GM19351 (cell line): Measurements from ENCODE around the gene FH.
A peak's percentile ranks its signal among the peaks of the same experiment; 100 is the strongest.

Source experiments
- ATAC-seq: cut with Tn5 transposase; IDR thresholded peaks from one replicate; pipeline ENCODE4 v1.9.1; 2021; ENCODE audit warnings: mild to moderate bottlenecking, moderate library complexity; ENCODE audit not compliant: unreplicated experiment

FH gene

GRCh38 chr1:241525026-241525425, 5.5 kb upstream of the FH start:
- ATAC-seq, result no peak

- ATAC-seq, result no peak
Observed at GRCh38 chr1:241521718-241522117, 2.2 kb upstream of the FH start.

GRCh38 chr1:241520080-241520465, 518 bp upstream of the FH start:
- no peak for ATAC-seq

- peak; percentile 33 for ATAC-seq
Observed at GRCh38 chr1:241518476-241519307, 863 bp downstream of the FH start.

GRCh38 chr1:241513378-241513777, 6.2 kb downstream of the FH start:
- no peak for ATAC-seq

GRCh38 chr1:241507189-241507863, 12.2 kb downstream of the FH start:
- no peak for ATAC-seq

- no peak for ATAC-seq
Observed at GRCh38 chr1:241503444-241503843, 16.1 kb downstream of the FH start.

GRCh38 chr1:241499910-241500309, 19.6 kb downstream of the FH start:
- ATAC-seq, result peak; percentile 50

- ATAC-seq, result no peak
Observed at GRCh38 chr1:241495741-241496140, 23.8 kb downstream of the FH start.

- ATAC-seq, result no peak
Observed at GRCh38 chr1:241488739-241489138, 30.8 kb downstream of the FH start.

- peak; percentile 77 for ATAC-seq
Observed at GRCh38 chr1:241485554-241485992, 34.0 kb downstream of the FH start.

- peak; percentile 67 for ATAC-seq
Observed at GRCh38 chr1:241485145-241485544, 34.4 kb downstream of the FH start.

- ATAC-seq, result no peak
Observed at GRCh38 chr1:241482761-241483250, 36.7 kb downstream of the FH start.

- no peak for ATAC-seq
Observed at GRCh38 chr1:241479294-241479693, 40.3 kb downstream of the FH start.

GRCh38 chr1:241475671-241476070, 43.9 kb downstream of the FH start:
- ATAC-seq, result no peak

GRCh38 chr1:241473026-241473425, 46.5 kb downstream of the FH start:
- no peak for ATAC-seq

GRCh38 chr1:241470908-241471590, 48.5 kb downstream of the FH start:
- ATAC-seq, result no peak

GRCh38 chr1:241470361-241470760, 49.2 kb downstream of the FH start:
- ATAC-seq, result no peak

GRCh38 chr1:241465673-241466072, 53.9 kb downstream of the FH start:
- ATAC-seq, result no peak

GRCh38 chr1:241464985-241465384, 54.6 kb downstream of the FH start:
- no peak for ATAC-seq

GRCh38 chr1:241462391-241462790, 57.2 kb downstream of the FH start:
- no peak for ATAC-seq
